Measurements from ENCODE around the gene HMGA1.

DNA sequence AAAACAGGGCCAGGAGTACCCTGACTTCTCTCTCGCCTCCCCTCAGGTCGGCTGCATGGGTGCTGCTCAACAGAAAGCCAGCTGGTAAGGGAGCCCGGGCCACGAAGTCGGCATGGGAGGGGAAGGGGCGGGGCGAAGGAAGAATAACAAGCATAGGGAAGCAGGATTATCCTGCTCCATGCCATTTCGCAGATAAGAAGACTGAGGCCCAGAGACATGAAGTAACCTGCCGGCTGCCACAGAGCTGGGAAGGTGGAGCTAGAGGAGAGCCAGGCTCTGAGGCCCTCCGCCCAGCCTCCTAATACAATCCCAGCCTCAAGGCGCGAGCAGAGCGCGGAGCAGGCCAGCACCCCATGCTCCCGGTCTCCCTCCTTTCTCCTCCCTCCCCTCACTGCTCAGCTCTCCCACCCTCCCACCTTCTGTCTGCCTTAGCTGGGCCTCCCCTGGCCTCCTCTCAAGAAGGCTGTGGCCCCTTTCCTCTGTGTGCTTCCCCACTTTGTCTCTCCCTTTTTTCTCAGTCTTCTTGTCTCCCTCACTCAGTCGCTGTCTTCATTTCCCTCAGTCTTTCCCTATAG, 13.2 kb upstream of the HMGA1 start:
- TF ChIP-seq, protein P1, sequence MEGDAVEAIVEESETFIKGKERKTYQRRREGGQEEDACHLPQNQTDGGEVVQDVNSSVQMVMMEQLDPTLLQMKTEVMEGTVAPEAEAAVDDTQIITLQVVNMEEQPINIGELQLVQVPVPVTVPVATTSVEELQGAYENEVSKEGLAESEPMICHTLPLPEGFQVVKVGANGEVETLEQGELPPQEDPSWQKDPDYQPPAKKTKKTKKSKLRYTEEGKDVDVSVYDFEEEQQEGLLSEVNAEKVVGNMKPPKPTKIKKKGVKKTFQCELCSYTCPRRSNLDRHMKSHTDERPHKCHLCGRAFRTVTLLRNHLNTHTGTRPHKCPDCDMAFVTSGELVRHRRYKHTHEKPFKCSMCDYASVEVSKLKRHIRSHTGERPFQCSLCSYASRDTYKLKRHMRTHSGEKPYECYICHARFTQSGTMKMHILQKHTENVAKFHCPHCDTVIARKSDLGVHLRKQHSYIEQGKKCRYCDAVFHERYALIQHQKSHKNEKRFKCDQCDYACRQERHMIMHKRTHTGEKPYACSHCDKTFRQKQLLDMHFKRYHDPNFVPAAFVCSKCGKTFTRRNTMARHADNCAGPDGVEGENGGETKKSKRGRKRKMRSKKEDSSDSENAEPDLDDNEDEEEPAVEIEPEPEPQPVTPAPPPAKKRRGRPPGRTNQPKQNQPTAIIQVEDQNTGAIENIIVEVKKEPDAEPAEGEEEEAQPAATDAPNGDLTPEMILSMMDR (IDR thresholded peaks at IDR 0.05; ENCODE audit: poor library complexity): no peak
- TF ChIP-seq EZH2 (IDR thresholded peaks at IDR 0.05; ENCODE audit: borderline replicate concordance) (no peak), EZH2phosphoT487 (IDR thresholded peaks at IDR 0.05; ENCODE audit: low read depth, severe bottlenecking, unreplicated experiment) (no peak)

Measured in hepatocyte (in vitro differentiated cells).